ENCODE data around the gene GRIA4. TPM values are rescaled to one million over a fixed set of nuclear protein-coding genes. Genes with fewer than 3 reads are reported as not detected.
A peak's percentile ranks its signal among the peaks of the same experiment; 100 is the strongest.

Gene GRIA4
- total RNA-seq, 1 experiment from 2014 or later: not detected

DNA sequence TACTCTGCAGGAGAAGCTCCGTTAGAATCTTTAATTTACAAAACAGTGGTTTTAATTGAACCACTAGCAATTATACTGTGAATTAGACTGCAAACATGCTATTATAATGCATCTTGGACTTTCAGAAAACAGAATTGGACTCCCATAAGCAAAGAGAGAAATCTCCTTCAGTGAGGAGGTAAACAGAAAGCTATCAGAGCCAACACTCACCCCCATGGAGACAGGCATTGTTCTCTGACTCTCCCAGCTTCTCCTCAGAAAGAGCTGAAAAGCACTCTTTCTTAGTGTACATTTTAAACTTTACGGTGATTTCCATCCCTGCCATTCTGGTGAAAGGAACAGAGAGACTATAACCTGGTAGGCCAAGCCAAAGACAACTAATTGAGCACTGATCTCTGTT, 176.9 kb downstream of the GRIA4 start:
- no peak for DNase-seq (ENCODE audit: low read depth)

GRCh38 chr11:105789579-105790420, 179.9 kb downstream of the GRIA4 start:
- DNase-seq (ENCODE audit: low read depth): no peak

GRCh38 chr11:105790840-105791239, 181.0 kb downstream of the GRIA4 start:
- no peak for DNase-seq (ENCODE audit: low read depth)

DNA sequence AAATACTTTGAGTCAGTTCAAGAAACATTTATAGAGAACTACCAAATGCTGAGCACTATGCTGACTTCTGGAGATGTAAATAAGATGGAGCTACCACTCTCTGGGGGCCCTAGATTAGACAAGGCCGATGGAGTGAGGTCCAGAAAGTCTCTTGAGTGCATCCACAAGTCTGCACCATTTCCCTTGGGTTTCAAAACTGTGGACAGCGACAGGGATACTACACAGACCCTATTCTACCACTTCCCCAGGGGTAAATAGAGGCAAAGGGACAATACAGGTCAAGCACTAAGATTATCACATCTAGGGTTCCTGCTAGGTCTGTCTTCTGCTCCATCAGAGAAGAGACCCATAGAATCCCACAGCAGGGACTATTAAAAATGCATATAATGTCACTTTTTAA, 183.2 kb downstream of the GRIA4 start:
- DNase-seq (ENCODE audit: low read depth): no peak

- DNase-seq (ENCODE audit: low read depth): no peak
These were observed 189.4 kb downstream of the GRIA4 start for GRCh38 chr11:105799263-105799662.

- DNase-seq (ENCODE audit: low read depth): no peak
These were observed 190.0 kb downstream of the GRIA4 start for GRCh38 chr11:105799728-105800462.

DNA sequence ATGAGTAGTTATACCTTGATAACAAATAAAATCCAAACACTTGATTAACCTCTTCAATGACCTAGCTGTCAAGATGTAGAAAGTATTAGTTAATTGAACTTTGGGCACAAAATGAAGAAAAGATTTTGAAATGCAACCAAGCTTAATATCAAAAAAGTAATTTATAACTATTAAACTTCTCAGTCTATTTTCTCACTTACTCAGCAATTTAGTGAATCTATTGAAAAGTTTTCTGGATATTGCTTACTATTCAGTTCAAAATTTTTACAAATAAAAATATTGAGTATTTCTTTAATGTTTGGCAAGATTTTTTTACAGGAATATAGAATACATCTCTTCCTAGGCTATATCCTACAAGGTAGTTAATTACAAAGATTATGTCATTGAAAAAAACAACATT, 192.5 kb downstream of the GRIA4 start:
- no peak for DNase-seq (ENCODE audit: low read depth)

GRCh38 chr11:105811242-105811641, 201.4 kb downstream of the GRIA4 start:
- DNase-seq (ENCODE audit: low read depth): no peak

DNA sequence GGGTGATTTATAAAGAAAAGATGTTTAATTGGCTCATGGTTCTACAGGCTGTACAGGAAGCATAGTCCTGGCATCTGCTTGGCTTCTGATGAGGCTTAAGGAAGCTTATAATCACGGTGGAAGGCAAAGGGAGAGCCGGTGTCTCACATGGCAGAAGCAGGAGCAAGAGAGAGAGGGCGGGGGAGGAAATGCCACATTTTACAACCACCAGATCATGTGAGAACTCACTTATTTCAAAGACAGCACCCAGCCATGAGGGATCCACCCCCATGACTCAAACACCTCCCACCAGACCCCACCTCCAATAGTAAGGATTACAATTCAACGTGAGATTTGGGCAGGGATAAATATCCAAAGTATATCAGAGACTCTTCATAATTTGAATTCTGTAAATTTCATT, 211.5 kb downstream of the GRIA4 start:
- no peak for DNase-seq (ENCODE audit: low read depth)

GRCh38 chr11:105821781-105822180, 211.9 kb downstream of the GRIA4 start:
- no peak for DNase-seq (ENCODE audit: low read depth)

DNA sequence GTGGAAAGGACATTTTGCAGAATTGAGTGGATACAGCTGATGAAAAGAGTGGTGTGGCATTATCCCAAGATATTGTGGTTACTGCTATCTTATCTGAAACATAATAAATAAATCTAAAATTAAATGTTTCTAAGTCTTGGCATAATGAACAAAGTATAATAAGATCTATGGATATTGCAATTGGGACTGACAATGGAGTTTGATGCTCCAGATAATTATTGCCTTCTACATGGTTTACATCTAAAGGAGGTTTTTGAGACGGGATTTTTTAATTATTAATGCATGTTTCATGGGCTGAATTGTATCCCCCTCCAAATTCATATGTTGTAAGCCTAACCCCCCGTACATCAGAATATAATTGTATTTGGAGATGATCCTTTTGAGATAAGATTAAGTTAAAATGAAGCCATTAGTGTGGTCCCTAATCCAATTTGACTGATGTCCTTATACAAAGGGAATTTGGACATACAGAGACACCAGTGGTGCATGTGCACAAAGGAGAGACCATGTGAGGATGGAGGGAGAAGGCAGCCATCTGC, 213.7 kb downstream of the GRIA4 start:
- no peak for DNase-seq (ENCODE audit: low read depth)

GRCh38 chr11:105824457-105825013, 214.7 kb downstream of the GRIA4 start:
- no peak for DNase-seq (ENCODE audit: low read depth)

- DNase-seq (ENCODE audit: low read depth): no peak
These were observed 215.3 kb downstream of the GRIA4 start for GRCh38 chr11:105825141-105825540.

DNA sequence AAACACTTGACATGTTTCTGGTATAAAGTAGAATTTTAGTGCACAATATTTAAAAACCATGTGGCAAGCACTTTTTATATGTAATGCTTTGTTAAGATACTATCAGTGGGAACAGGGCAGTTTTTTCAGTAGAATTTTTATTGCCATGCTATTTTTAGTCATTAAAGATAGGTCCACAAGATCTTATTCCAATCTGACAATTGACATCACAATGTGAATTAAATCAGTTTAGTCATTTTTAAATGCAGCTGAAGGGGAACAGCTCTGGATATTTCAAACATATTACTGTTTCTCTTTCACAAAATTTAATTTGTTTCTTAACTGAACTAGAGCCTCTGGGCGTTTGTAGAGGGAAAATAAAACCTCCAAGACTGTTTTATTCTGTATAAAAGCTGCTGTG, 218.0 kb downstream of the GRIA4 start:
- no peak for DNase-seq (ENCODE audit: low read depth)

DNA sequence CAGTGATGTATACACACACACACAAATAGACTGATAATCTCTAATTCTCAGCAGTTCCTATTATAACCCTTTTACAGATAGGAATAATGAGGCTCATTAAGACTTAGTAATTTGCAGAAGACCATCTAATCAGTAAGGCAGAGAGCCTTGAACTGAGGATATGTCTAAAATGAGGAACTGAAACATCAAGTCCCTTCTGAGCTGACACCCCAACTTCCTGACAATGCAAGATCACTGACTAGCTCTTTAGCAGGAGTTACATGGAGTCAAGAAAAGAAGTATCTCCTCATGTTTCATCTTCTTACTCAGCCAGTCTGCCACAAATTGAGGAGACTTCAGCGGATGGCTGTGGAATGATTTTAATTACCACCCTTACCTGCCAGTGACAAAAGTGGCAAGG, 219.2 kb downstream of the GRIA4 start:
- DNase-seq (ENCODE audit: low read depth): no peak

DNA sequence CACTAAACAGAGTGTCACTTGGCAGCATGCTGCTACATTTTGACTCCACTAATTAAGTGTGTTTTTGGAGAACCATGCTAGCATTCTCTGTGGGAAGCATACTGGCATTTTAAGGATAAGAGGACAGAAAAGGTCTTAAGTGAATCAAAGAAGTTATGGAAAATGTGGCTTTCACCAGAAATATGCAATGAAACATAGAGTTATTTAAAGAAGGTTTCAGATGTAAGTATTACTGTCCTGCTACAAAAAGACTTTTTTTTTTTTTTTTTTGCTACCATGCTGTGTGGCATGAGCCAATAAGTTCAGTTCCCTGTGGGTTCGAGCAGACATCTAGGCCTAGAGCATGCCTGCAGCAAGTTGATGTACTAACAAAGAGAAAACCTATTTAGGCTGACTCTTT, 224.6 kb downstream of the GRIA4 start:
- no peak for DNase-seq (ENCODE audit: low read depth)

GRCh38 chr11:105838668-105839384, 229.0 kb downstream of the GRIA4 start:
- DNase-seq (ENCODE audit: low read depth): peak; percentile 59

DNA sequence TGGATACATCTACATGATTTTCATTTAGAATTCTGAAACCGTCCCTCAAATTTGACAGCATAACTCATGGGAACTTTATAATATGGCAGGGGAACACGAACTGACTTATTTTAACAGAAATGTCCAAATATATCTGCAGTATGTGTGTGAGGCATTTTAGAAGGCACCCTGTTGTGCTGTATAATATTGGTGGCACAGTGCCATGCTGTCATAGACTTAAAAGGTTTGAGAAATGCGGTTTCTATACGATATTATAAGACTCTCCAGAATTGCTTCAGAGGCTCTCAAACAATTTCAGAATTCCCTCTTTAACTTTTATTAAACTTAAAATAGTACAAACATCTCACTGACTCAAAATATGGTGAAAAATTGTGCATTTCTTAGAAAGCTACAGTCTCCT, 230.5 kb downstream of the GRIA4 start:
- no peak for DNase-seq (ENCODE audit: low read depth)

DNA sequence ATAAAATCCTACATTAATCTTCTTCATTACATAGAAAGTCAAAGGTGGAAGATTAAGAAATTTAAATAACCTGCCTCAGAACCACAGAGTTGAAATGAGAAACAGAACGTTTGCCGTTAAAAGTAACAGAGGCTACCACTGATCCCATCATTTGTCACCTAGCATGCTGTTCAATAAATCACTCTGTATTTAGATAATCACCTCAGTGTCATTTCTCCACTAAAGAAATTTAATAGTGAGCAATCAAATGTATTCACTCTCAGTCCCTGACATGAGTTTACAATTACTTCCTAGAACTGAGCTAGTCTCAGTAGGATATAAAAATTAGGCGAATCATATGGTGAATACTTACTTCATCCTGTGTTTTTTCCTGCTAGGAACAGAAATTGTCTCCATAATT, 242.5 kb downstream of the GRIA4 start:
- no peak for DNase-seq (ENCODE audit: low read depth)

DNA sequence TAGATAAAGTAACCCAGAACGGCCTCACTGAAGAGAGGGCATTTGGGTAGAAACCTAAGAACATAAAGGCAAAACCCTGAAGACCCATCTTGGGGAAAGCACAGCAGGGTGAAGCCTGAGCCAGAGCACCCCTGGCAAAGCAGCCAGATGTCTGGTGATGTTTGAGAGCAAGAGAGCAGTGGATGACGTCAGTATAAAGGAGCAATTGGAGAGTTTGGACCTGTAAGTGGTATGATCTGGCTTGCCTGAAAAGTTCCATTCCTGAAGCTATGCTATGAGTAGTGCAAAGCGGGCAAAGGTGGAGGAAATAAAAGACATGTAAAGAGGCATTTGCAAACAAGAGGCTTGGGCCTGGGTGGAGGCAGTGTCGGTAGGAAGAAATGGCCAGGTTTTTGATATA, 244.4 kb downstream of the GRIA4 start:
- DNase-seq (ENCODE audit: low read depth): no peak

DNA sequence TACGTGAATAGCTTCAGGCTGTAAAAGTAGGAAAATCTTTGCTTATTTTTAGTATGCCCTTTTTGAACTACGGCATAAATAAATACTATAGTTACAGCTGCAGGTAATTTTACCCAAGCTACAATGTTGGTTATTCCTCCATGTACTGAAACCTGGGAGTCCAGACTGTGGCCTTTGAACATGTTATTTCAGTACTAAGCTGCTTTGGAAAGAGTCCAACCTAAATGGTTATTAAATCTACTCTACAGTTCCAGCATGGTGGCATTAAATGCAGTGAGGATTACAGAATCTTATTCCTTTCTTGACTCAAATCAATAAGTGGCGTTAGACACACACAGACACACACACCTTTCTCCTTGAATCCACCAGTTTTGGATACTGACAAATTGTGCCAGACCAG, 247.1 kb downstream of the GRIA4 start:
- no peak for DNase-seq (ENCODE audit: low read depth)

DNA sequence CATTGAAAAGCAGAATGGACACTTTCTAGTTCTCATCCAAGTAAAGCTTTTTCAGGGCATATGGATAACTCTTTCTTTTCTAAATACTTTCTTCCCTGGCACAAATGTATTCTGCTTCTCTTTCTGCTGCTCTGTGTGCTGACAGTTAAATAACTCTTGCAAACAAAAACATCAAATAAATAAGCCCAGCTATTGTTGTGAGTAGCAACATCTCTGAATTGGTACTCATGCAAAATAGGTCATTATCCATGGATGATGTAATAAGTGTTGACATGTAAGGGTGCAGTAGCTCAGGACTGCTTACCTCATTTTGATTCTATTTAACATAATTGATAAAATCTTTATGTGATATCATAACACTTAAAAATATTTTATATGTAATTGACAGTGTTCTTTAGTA, 247.9 kb downstream of the GRIA4 start:
- DNase-seq (ENCODE audit: low read depth): no peak
